Measurements from ENCODE around the gene DTX4. TPM values are rescaled to one million over a fixed set of nuclear protein-coding genes. Genes with fewer than 3 reads are reported as not detected.

The DTX4 gene
- total RNA-seq, 4 donors from 2014 or later: 3.1 to 8.8 (median 4.5) TPM

DNA sequence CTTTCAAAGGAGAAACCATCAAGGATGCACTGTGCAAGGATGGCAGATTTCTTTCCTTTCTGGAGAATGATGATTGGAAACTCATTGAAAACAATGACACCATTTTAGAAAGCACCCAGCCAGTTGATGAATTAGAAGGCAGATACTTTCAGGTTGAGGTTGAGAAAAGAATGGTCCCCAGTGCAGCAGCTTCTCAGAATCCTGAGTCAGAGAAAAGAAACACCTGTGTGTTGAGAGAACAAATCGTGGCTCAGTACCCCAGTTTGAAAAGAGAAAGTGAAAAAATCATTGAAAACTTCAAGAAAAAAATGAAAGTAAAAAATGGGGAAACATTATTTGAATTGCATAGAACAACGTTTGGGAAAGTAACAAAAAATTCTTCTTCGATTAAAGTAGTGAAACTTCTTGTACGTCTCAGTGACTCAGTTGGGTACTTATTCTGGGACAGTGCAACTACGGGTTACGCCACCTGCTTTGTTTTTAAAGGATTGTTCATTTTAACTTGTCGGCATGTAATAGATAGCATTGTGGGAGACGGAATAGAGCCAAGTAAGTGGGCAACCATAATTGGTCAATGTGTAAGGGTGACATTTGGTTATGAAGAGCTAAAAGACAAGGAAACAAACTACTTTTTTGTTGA is 19.5 kb upstream of the DTX4 start:
- H3K36me3 ChIP-seq: peaks cover 0 to 29% (median 2%) of the 10 kb centered on the region in 4 donors
- TF ChIP-seq POLR2A (IDR thresholded peaks at IDR 0.05; ENCODE audit: low read depth): no peak
- no peak for TF ChIP-seq EP300 (IDR thresholded peaks at IDR 0.05)
- TF ChIP-seq, protein P1, sequence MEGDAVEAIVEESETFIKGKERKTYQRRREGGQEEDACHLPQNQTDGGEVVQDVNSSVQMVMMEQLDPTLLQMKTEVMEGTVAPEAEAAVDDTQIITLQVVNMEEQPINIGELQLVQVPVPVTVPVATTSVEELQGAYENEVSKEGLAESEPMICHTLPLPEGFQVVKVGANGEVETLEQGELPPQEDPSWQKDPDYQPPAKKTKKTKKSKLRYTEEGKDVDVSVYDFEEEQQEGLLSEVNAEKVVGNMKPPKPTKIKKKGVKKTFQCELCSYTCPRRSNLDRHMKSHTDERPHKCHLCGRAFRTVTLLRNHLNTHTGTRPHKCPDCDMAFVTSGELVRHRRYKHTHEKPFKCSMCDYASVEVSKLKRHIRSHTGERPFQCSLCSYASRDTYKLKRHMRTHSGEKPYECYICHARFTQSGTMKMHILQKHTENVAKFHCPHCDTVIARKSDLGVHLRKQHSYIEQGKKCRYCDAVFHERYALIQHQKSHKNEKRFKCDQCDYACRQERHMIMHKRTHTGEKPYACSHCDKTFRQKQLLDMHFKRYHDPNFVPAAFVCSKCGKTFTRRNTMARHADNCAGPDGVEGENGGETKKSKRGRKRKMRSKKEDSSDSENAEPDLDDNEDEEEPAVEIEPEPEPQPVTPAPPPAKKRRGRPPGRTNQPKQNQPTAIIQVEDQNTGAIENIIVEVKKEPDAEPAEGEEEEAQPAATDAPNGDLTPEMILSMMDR (IDR thresholded peaks at IDR 0.05): no peak
- no peak for TF ChIP-seq POLR2AphosphoS5 (IDR thresholded peaks at IDR 0.05)
- intact Hi-C loops (cut with DNase I): no loop called here
- H3K27me3 ChIP-seq: no peaks in the 10 kb centered on the region
- no peak overlapping the region for H3K27ac ChIP-seq (replicated peaks in 1 of 4)
- no peaks in the 10 kb centered on the region for H3K4me1 ChIP-seq
- no peaks in the 10 kb centered on the region for H3K9me3 ChIP-seq
- 84% methylated on average over 8 of the region's 8 CpGs for WGBS
- no peak overlapping the region for H3K4me3 ChIP-seq
- DNase-seq (ENCODE audit: extremely low spot score): no peak

DNA sequence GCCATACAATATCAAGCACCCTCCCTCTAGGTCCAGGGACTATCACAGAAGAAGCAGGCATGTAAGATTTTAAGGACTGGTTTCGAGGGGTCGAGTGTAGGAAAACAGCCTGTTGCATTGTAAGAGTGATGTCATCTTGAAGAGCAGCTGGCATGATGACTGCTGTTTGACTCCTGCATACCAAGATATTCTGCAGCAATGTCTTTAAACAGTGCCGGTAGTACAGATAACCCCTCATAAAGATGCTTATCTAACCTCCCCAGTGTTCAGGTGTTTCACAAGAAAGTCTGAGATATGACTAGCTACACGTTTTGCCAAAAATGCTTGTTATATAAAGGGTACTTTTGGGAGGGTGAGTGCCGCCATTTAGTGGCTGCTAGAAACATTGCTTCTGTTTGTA is 17.3 kb upstream of the DTX4 start:
- WGBS: 69% methylated on average over 5 of the region's 5 CpGs
- intact Hi-C loops (cut with DNase I): no loop called here

DNA sequence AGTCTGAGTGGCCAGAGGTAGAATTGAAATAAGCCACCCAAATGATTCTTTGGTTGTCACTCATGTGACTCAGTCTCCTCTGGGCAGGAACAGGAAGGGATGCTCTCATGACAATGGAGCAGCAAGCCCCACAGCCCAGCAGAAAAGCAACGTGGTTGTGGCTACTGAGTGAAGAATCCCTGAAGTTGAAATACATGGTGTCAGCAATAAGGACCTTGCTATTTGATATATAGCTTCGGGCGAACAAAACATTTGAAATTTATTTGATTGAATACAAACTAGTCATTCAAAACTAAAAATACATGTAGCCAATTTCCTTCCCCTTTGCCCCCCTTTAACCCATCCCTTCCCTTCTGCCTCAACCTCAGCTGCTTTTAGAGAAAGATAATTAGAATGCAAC is 14.5 kb upstream of the DTX4 start:
- H3K27me3 ChIP-seq: peaks cover 0 to 20% (median 0%) of the 10 kb centered on the region in 4 donors
- no peak overlapping the region for H3K27ac ChIP-seq (replicated peaks in 1 of 4)
- TF ChIP-seq POLR2AphosphoS5 (IDR thresholded peaks at IDR 0.05) (no peak), EP300 (IDR thresholded peaks at IDR 0.05) (no peak), POLR2A (IDR thresholded peaks at IDR 0.05; ENCODE audit: low read depth) (no peak)
- TF ChIP-seq, protein P1 (IDR thresholded peaks at IDR 0.05): no peak
- H3K4me1 ChIP-seq: peaks cover 0 to 9% (median 2%) of the 10 kb centered on the region in 4 donors
- H3K4me3 ChIP-seq: no peak overlapping the region
- H3K9me3 ChIP-seq: no peaks in the 10 kb centered on the region
- WGBS: 77% methylated on average over 3 of the region's 3 CpGs
- peaks cover 0 to 7% (median 0%) of the 10 kb centered on the region in 4 donors for H3K36me3 ChIP-seq
- intact Hi-C loops (cut with DNase I): no loop called here
- no peak for DNase-seq (ENCODE audit: extremely low spot score)

More for the DNA sequence above, 17.3 kb upstream of the DTX4 start:
- no peak overlapping the region for H3K4me3 ChIP-seq
- no peaks in the 10 kb centered on the region for H3K27me3 ChIP-seq
- H3K36me3 ChIP-seq: peaks cover 0 to 20% (median 2%) of the 10 kb centered on the region in 4 donors
- peaks cover 0 to 9% (median 2%) of the 10 kb centered on the region in 4 donors for H3K4me1 ChIP-seq
- DNase-seq (ENCODE audit: extremely low spot score): no peak
- H3K9me3 ChIP-seq: no peaks in the 10 kb centered on the region
- H3K27ac ChIP-seq (replicated peaks in 1 of 4): no peak overlapping the region
- TF ChIP-seq POLR2AphosphoS5 (IDR thresholded peaks at IDR 0.05) (no peak), POLR2A (IDR thresholded peaks at IDR 0.05; ENCODE audit: low read depth) (no peak), EP300 (IDR thresholded peaks at IDR 0.05) (no peak)
- TF ChIP-seq, protein P1 (IDR thresholded peaks at IDR 0.05): no peak

DNA sequence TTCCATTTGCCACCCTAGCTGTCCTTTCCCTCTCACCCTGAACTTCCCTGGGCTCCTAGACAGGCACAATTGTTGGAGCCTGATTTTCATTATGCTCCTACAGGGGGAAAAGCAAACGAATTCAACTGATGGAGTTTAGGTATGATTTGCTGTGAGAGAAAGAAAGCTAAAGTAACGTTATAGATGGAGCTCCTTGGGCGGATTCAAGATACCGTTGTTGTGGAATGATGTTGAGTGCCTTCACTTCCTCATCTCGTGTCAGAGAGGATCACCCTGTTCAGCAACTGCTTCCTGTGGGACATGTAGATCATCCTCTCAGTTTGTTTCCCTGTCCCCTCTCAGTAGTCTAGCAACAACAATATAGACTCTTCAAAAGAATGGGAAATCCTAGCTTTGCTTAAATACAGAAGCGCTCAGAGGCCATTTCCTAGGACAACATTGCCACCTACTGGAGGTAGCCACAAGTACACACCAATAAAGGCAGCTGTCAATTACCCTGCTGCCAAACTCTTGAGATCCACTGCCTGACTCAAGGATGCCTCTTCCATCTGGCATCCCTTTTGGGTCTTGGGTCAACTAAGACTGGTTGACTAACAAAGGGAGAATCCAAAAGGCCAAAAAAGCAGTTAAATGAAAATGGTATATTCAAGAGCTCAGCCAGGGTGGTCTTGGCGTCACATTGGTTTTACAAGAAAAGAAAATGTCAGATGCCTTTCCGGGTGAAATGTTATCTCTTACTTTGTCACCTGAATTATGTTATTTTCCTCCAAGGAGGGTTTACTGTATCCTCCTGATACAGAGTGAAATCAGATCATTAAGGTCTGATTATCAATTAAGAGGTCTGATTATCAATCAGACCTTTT is 13.5 kb upstream of the DTX4 start:
- Histone ChIP-seq H3K36me3 (no peaks in the 10 kb centered on the region), H3K27me3 (peaks cover 0 to 26% (median 0%) of the 10 kb centered on the region in 4 donors), H3K27ac (replicated peaks in 1 of 4) (no peak overlapping the region), H3K9me3 (no peaks in the 10 kb centered on the region), H3K4me1 (peaks cover 0 to 9% (median 2%) of the 10 kb centered on the region in 4 donors), H3K4me3 (no peak overlapping the region)
- no peak for DNase-seq (ENCODE audit: extremely low spot score)
- TF ChIP-seq POLR2AphosphoS5 (IDR thresholded peaks at IDR 0.05) (peak in 1 of 2 donors; percentile 12), POLR2A (IDR thresholded peaks at IDR 0.05; ENCODE audit: low read depth) (no peak), EP300 (IDR thresholded peaks at IDR 0.05) (no peak)
- TF ChIP-seq, protein P1 (IDR thresholded peaks at IDR 0.05): peak; percentile 72 to 79 (median 79)
- WGBS: 44% methylated on average over 7 of the region's 8 CpGs
- intact Hi-C loops (cut with DNase I): no loop called here

All from esophagus muscularis mucosa (tissue), 4 donors.